DMS 273 treated with DMSO at 0.1 percent for 48 hours (cell line): ENCODE data around the gene DNAAF1.
"Not testable (repeated sequence)": the region's sequence is repeated elsewhere in the genome, so short reads cannot be mapped to it uniquely, and the experiment has no call there.

Experiments used
- DNase-seq: peaks from one replicate; lab custom pipeline; 2025; lab: John Stamatoyannopoulos, UW

Gene DNAAF1

DNA sequence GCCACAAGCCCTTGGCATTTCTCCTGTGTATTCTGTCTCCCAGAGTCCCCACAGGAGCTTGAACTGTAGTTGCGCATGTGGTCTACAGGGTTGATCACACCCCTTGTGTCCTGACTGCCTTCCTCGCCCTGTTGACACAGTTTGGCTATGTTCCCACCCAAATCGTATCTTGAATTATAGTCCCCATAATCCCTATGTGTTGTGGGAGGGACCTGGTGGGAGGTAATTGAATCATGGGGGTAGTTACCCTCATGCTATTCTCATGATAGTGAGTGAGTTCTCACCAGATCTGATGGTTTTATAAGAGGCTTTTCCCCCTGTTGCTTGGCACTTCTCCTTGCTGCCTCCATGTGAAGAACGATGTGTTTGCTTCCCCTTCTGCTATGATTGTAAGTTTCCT, 67.0 kb downstream of the DNAAF1 start:
- no peak for DNase-seq

DNA sequence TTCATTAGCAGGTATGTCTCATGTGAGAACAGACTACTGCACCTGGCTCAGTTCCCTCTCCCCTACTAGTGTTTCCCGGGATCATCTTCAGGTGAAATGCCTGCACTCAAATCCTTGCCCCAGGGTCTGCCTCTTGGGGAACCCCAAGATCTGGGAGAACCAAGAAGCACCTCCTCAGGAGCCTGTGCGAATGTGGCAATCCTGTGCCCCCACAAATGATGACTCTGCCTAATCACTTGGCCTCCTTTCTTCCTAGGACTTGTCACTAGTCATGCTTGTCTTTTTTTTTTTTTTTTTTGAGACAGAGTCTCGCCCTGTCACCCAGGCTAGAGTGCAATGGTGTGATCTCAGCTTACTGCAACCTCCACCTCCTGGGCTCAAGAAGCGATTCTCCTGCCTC, 67.5 kb downstream of the DNAAF1 start:
- no peak for DNase-seq

DNA sequence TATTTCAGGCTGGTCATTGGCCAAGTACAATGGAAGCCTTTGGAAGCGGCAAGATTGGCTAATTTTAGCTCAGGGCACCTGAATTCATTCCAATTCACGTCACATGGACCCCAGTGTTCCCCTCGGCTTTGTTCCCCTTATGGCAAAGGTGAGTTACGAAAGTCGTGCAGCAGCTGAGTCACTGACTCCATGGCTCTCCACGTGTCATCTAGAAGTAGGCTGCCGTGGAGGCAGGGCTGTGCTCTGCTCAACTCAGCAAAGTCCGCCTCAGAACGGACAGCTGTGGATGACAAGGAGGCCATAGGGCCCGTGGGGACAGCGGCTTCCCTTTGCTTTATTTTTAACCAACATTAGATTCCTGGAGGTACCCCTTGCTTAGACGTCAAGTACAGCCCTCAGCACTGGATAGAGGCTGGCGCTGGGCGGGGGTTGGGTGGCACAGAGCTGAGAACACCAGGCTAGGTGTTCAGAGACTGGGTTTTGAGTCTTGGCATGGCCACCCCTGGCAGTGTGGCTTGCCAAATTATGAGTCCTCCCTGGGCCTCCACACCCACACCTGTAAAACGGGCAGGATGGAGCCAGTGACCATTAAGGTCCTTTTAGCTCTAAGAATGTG, 69.5 kb downstream of the DNAAF1 start:
- DNase-seq = no peak

DNA sequence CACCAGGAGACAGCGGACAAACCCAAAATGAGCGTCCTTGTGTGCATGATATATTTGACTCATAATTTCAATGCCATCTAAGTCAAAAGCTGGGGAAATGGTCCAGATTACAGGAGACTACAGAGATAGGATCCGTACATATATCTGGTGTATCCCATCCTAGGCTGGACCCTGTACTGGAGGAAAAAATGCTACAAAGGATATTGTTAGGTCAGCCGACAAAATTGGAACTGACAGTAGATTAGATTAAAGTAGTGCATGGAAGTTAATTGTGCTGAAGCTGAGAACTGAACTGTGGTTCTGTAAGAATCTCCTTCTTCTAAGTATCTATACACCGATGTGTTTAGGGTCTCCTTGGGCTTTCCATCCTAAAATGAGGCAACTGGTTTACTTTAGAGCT, 70.4 kb downstream of the DNAAF1 start:
- no peak for DNase-seq

DNA sequence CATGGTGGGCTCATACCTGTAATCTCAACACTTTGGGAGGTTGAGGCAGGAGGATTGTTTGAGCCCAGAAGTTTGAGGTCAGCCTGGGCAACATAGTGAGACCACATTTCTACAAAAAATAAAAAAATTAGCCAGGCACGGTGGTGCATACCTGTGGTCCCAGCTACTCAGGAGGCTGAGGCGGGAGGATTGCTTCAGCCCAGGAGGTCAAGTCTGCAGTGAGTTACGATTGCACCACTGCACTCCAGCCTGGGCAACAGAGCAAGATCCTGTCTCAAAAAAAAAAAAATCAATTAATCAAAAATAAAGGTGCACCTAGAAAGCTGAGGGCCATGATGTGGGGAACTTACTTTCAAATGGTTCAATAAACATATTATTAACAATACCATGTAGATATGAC, 71.0 kb downstream of the DNAAF1 start:
- not testable (repeated sequence) for DNase-seq

DNA sequence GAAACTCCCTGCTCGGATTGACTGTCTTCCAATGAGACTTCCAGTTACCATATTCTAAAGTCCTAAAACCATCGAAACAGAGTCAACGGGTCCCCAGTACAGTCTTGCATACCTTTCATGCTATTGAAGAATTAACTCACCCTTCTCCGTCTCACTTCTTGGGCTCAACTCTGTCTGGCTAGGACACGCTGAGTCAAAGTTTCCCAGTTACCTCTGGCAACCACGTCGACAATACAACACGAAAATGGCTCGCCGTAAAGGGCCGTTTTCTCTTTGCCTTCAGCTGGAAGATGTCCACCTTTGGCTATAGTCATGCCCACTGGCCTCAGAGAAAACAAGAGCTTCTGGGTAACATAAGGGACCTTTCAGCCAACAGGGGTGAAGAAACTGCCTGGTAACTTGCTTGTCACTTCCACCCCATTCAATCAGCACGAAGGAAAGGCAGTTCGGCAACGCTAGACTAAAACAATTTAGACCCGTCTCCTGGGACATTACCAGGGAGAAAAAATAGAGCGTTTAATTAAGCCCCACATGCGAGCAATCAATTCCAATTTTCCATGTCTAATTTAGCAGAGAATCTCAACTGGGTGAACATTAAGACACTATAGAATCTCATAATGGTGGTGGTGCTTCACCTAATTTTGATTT, 73.2 kb downstream of the DNAAF1 start:
- DNase-seq = no peak

DNA sequence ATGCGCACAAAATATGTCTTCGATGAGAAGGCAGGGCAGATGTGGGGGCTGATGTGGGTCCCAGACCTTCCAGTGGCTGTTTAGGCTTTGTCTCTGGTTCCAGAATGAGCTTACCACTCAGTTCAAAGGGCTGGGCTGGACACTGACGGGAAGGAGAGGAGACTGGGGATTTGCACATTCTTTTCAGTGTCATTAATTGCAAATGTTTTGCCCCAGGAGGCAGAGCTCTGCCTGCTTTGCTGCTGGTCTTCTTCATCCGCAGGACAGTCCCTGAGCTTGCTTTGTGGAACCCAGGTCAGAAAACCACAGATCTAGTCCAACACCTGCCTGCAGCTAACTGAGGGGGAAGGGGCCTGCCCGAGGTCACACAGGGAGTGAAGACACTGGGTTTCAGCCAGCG, 73.8 kb downstream of the DNAAF1 start:
- DNase-seq = no peak

DNA sequence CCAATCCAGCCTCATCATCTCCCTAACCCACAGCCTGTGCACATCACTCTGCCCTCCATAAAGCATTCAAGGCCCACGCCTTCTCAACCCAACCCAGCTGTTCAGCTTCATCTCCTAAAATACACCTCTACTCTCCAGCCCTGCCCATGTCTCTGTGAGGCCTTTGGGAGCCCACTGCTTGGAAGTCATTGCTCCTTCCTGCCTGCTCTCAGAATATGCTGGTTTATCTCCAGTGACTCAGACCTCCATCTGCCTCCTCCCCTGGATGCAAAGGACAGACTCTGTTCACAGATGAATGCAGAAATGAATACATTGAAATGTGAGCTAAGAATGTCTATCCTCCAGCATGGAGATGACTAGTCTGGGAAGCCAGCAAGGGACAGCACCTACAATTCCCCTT, 75.7 kb downstream of the DNAAF1 start:
- DNase-seq = no peak

DNA sequence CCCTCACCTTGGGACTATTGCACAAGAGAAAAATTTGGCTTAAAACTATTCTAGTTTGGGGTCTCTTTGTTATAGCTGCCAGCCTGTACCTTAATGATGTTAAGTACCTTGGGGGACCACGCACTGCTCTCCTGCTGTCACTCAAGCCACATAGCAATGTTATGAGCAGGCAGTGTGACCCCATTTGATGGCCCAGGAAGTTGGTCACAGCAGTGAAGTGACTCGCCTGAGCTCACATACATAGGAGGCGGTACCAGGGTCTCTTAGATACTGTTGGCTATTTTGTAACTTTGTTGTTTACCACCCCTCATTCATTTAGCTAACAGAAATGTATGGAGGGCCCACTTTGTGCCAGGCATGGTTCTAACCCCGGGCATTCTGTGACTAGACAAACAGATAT, 78.3 kb downstream of the DNAAF1 start:
- no peak for DNase-seq

DNA sequence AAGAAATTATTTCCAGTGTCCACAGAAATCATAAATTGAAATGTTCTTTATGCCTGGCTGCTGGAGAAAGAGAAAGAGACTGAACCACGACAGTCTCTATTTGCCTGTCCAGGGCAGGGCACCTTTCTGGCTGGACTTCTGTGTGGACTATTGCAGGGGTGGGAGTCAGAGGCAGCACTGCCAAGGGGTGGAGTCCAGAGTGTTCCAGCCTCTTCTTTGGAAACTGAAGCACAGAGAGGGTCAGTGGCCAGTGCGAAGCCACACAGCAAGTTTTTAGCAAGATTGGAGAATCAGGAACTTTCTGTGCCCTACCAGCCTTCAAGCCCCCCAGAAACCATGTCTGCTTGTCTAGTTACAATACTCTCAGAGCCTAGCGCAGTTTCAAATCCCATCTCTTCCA, 79.4 kb downstream of the DNAAF1 start:
- no peak for DNase-seq

DNA sequence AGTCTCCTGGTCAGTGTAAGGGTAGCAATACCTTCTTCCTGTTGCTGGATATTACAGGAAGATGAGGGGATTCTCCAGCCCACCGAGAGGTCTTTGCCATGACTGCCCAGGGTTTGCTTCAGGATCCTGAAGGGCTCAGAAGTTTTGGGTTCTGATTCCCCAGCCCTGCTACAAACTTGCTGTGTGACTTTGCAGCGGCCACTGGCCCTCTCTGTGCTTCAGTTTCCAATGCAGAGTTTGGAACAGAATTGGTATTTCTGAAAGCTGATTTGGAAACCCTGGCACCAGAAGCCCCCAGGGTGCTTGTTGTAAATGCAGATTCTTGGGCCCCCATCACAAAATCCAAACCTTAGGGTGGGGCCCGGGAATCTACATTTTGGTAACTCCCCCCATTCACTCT, 80.0 kb downstream of the DNAAF1 start:
- no peak for DNase-seq

DNA sequence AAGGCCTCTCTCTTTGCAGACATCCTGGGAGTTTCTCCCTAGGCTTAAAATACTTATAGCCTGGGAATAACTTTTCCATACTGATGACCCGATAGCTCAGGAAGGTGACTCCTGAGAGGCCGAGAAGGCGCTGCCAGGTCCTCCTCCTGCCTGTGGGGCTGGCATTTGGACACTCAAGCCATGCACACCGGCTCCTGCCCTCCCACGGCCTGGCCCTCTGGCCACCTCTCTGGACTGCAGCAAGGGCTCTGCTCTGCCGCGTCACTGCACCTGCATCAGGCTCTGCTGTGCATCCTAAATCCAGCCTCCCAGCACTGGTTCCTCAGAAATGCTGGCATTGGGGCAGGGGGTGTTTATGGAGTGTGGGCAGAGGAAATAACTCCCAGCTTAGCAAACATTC, 80.5 kb downstream of the DNAAF1 start:
- DNase-seq = no peak

DNA sequence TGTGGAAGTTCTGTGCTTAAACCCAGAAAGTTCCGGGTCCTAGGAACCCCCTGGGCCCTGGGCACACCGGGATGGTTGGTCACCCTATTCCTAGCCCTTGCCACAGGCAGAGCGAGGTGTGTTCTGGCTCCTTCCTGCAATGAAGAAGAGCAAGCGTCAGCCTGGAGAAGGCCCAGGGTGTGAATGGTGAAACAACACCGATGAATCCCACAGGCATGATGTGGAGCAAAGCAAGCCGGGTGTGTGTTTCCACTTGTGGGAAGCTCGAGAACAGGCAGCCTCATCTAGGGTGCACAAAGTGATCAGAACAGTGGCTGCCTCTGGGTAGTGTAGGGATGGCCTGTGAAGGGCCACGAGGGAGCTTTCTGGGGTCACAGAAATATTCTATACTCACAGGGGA, 80.9 kb downstream of the DNAAF1 start:
- no peak for DNase-seq
